Suprapubic skin (tissue), 4 donors: Measurements from ENCODE around the gene MUC5AC. TPM values are rescaled to one million over a fixed set of nuclear protein-coding genes. Genes with fewer than 3 reads are reported as not detected.
"Not testable (repeated sequence)": the region's sequence is repeated elsewhere in the genome, so short reads cannot be mapped to it uniquely, and the experiment has no call there.

Experiments used
- DNase-seq, 2 donors: peaks; one replicate each; pipeline ENCODE4 v3.0.0-alpha.2; 2019; ENCODE audit warnings: low spot score in 2 of 2
- H3K27ac ChIP-seq: fragments of 200-600 bp; sonication (generic); one replicate; pipeline ENCODE4 v1.5.1; 2019
- H3K27me3 ChIP-seq: fragments of 200-600 bp; sonication (generic); one replicate; pipeline ENCODE4 v1.5.1; 2019
- H3K36me3 ChIP-seq: fragments of 200-600 bp; sonication (generic); one replicate; pipeline ENCODE4 v1.5.1; 2019
- H3K4me1 ChIP-seq: fragments of 200-600 bp; sonication (generic); one replicate; pipeline ENCODE4 v1.5.1; 2019
- H3K4me3 ChIP-seq: fragments of 200-600 bp; sonication (generic); one replicate; pipeline ENCODE4 v1.5.1; 2019; ENCODE audit warnings: mild to moderate bottlenecking
- H3K9me3 ChIP-seq: fragments of 200-600 bp; sonication (generic); one replicate; pipeline ENCODE4 v1.5.1; 2019
- EP300 ChIP-seq: sonication (generic); formaldehyde crosslinking; IDR thresholded peaks from one replicate; pipeline ENCODE4 v1.6.1; 2017; ENCODE audit warnings: antibody characterized with exemption
- POLR2A ChIP-seq, 2 donors: fragments of 450-650 bp; IDR thresholded peaks; one replicate each; pipeline ENCODE4 v1.6.1; 2017; ENCODE audit warnings: antibody characterized with exemption in 2 of 2, mild to moderate bottlenecking in 2 of 2, moderate library complexity in 2 of 2
- POLR2AphosphoS5 ChIP-seq, 3 donors: sonication (generic); formaldehyde crosslinking; IDR thresholded peaks; one replicate each; pipeline ENCODE4 v1.6.1; 2017; ENCODE audit warnings: antibody characterized with exemption in 3 of 3
- WGBS: methylation state at CpG from one replicate; pipeline ENCODE4 v1.1.5; 2018; 5-methylcytosine and 5-hydroxymethylcytosine counted together
- total RNA-seq, 4 donors: library from RNA; depleted of rRNA; stranded (reverse); fragments of >200 nt; gene quantifications; one replicate each; pipeline ENCODE4 v1.1.0, GENCODE V29; 2016
- TF ChIP-seq, protein P1 (sequence below), 2 donors: fragments of 200-600 bp in 1 of 2; fragments of 450-650 bp in 1 of 2; sonication (generic) in 1 of 2; IDR thresholded peaks; one replicate each; pipeline ENCODE4 v1.5.1; 2016 to 2019; ENCODE audit warnings: antibody characterized with exemption in 2 of 2, mild to moderate bottlenecking in 1 of 2, moderate library complexity in 1 of 2

The MUC5AC gene
- total RNA-seq, 4 donors from 2014 or later = not detected

DNA sequence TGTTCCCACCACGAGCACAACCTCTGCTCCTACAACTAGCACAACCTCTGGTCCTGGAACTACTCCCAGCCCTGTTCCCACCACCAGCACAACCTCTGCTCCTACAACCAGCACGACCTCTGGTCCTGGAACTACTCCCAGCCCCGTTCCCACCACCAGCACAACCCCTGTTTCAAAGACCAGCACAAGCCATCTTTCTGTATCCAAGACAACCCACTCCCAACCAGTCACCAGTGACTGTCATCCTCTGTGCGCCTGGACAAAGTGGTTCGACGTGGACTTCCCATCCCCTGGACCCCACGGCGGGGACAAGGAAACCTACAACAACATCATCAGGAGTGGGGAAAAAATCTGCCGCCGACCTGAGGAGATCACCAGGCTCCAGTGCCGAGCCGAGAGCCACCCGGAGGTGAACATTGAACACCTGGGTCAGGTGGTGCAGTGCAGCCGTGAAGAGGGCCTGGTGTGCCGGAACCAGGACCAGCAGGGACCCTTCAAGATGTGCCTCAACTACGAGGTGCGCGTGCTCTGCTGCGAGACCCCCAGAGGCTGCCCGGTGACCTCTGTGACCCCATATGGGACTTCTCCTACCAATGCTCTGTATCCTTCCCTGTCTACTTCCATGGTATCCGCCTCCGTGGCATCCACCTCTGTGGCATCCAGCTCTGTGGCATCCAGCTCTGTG lies 34.2 kb downstream of the MUC5AC start:
- 83% methylated on average over 18 of the region's 22 CpGs for WGBS
- H3K4me1 ChIP-seq, H3K27ac ChIP-seq, H3K36me3 ChIP-seq, H3K9me3 ChIP-seq, H3K4me3 ChIP-seq: not testable (repeated sequence)
- peaks cover 42% of the 10 kb centered on the region for H3K27me3 ChIP-seq
- DNase-seq = peak; percentile 24 to 59

GRCh38 chr11:1192741-1193325 lies 35.1 kb downstream of the MUC5AC start:
- WGBS = 94% methylated on average over 9 of the region's 17 CpGs
- no peaks in the 10 kb centered on the region for H3K36me3 ChIP-seq
- no peak overlapping the region for H3K27ac ChIP-seq
- no peaks in the 10 kb centered on the region for H3K9me3 ChIP-seq
- peak; percentile 38 to 72 for DNase-seq
- TF ChIP-seq POLR2A (IDR thresholded peaks at IDR 0.05) (no peak), POLR2AphosphoS5 (IDR thresholded peaks at IDR 0.05) (no peak), EP300 (no peak)
- TF ChIP-seq, protein P1, sequence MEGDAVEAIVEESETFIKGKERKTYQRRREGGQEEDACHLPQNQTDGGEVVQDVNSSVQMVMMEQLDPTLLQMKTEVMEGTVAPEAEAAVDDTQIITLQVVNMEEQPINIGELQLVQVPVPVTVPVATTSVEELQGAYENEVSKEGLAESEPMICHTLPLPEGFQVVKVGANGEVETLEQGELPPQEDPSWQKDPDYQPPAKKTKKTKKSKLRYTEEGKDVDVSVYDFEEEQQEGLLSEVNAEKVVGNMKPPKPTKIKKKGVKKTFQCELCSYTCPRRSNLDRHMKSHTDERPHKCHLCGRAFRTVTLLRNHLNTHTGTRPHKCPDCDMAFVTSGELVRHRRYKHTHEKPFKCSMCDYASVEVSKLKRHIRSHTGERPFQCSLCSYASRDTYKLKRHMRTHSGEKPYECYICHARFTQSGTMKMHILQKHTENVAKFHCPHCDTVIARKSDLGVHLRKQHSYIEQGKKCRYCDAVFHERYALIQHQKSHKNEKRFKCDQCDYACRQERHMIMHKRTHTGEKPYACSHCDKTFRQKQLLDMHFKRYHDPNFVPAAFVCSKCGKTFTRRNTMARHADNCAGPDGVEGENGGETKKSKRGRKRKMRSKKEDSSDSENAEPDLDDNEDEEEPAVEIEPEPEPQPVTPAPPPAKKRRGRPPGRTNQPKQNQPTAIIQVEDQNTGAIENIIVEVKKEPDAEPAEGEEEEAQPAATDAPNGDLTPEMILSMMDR (IDR thresholded peaks at IDR 0.05) = no peak
- H3K4me1 ChIP-seq = no peaks in the 10 kb centered on the region
- peaks cover 51% of the 10 kb centered on the region for H3K27me3 ChIP-seq
- H3K4me3 ChIP-seq = no peak overlapping the region

DNA sequence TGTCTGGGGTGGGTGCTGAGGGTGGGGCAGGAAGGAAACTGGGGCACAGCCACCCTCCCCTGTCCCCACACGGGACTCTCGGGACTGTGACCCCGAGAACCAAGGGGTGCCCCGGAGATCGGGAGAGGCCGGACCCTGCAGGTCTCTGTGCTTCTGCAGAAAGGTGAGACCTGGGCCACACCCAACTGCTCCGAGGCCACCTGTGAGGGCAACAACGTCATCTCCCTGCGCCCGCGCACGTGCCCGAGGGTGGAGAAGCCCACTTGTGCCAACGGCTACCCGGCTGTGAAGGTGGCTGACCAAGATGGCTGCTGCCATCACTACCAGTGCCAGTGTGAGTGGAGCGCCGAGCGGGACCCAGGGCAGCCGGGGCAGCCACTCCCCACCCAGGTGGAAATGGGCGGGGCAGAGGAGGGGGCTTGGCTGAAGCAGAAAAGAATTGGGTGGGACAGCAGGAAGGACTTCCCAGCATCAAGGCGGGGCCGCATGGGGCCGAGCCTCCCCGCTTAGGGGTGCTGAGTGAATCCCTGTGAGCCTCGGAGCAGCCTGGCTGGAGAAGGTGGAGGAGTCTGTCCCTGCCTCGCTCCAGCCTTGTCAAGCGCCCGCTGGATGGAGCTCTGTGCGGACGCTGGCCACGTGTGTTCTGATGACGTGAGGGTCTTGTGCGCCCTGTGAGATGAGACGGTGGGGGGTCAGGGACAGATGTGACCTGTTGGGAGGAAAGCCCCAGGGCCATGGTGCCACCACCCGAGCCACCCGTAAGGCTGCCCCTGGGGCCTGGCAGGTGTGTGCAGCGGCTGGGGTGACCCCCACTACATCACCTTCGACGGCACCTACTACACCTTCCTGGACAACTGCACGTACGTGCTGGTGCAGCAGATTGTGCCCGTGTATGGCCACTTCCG lies 35.8 kb downstream of the MUC5AC start:
- Histone ChIP-seq H3K27ac (no peak overlapping the region), H3K4me1 (no peaks in the 10 kb centered on the region), H3K9me3 (no peaks in the 10 kb centered on the region), H3K36me3 (no peaks in the 10 kb centered on the region), H3K4me3 (no peak overlapping the region), H3K27me3 (peaks cover 59% of the 10 kb centered on the region)
- WGBS = 83% methylated on average over 23 of the region's 43 CpGs
- DNase-seq = peak; percentile 57 to 70
- TF ChIP-seq POLR2A (IDR thresholded peaks at IDR 0.05) (no peak), POLR2AphosphoS5 (IDR thresholded peaks at IDR 0.05) (no peak), EP300 (no peak)
- TF ChIP-seq, protein P1 (IDR thresholded peaks at IDR 0.05) = no peak

DNA sequence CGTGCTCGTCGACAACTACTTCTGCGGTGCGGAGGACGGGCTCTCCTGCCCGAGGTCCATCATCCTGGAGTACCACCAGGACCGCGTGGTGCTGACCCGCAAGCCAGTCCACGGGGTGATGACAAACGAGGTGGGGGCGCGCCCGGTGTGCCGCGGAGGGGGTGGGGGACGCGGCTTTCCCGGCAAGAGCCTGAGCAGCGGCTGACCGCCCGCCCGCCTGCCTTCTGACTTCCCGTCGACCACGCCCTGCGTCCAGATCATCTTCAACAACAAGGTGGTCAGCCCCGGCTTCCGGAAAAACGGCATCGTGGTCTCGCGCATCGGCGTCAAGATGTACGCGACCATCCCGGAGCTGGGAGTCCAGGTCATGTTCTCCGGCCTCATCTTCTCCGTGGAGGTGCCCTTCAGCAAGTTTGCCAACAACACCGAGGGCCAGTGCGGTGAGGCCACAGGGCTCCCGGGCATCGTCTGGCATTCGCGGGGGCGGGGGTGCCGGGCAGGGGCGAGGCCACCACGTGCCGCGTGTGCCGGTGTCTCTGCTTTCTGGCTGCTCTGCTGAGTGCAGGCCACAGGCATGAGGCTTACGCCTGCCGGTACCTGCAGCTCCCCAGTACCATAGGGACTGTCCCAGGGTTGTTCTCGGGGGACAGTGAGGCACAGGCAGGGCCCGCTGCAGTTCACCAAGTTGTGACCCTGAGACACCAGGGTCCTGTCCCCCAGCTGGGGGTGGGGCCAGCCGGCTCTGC lies 36.7 kb downstream of the MUC5AC start:
- Histone ChIP-seq H3K27me3 (peaks cover 64% of the 10 kb centered on the region), H3K36me3 (no peaks in the 10 kb centered on the region), H3K9me3 (no peaks in the 10 kb centered on the region), H3K4me3 (no peak overlapping the region), H3K27ac (no peak overlapping the region), H3K4me1 (peaks cover 5% of the 10 kb centered on the region)
- DNase-seq = peak; percentile 64 to 79
- TF ChIP-seq, protein P1 (IDR thresholded peaks at IDR 0.05) = no peak
- no peak for TF ChIP-seq POLR2A (IDR thresholded peaks at IDR 0.05)
- no peak for TF ChIP-seq EP300
- TF ChIP-seq POLR2AphosphoS5 (IDR thresholded peaks at IDR 0.05) = no peak
- 99% methylated on average over 14 of the region's 59 CpGs for WGBS

- H3K9me3 ChIP-seq = no peaks in the 10 kb centered on the region
- H3K4me1 ChIP-seq = peaks cover 13% of the 10 kb centered on the region
- peaks cover 66% of the 10 kb centered on the region for H3K27me3 ChIP-seq
- no peak overlapping the region for H3K4me3 ChIP-seq
- peak; percentile 54 to 68 for DNase-seq
- no peaks in the 10 kb centered on the region for H3K36me3 ChIP-seq
- H3K27ac ChIP-seq = no peak overlapping the region
- TF ChIP-seq POLR2AphosphoS5 (IDR thresholded peaks at IDR 0.05) (no peak), POLR2A (IDR thresholded peaks at IDR 0.05) (no peak), EP300 (no peak)
- TF ChIP-seq, protein P1 (IDR thresholded peaks at IDR 0.05) = no peak
- 89% methylated on average over 13 of the region's 32 CpGs for WGBS
Measured at GRCh38 chr11:1194977-1195681, 37.4 kb downstream of the MUC5AC start.
